ENCODE measurements around the gene SKAP1.
"Not testable (repeated sequence)": the region's sequence is repeated elsewhere in the genome, so short reads cannot be mapped to it uniquely, and the experiment has no call there.

Gene SKAP1

GRCh38 chr17:48311324-48311723 lies 118.7 kb downstream of the SKAP1 start:
- no peak for DNase-seq

GRCh38 chr17:48310748-48311213 lies 119.2 kb downstream of the SKAP1 start:
- peak; percentile 89 for DNase-seq

GRCh38 chr17:48308581-48308980 lies 121.4 kb downstream of the SKAP1 start:
- no peak for DNase-seq

GRCh38 chr17:48307814-48308411 lies 122.1 kb downstream of the SKAP1 start:
- peak; percentile 70 for DNase-seq

- DNase-seq = no peak
Observed at GRCh38 chr17:48307255-48307654, 122.8 kb downstream of the SKAP1 start.

GRCh38 chr17:48301002-48301401 lies 129.0 kb downstream of the SKAP1 start:
- DNase-seq = no peak

- DNase-seq = no peak
Observed at GRCh38 chr17:48299760-48300159, 130.3 kb downstream of the SKAP1 start.

- no peak for DNase-seq
Observed at GRCh38 chr17:48297825-48298224, 132.2 kb downstream of the SKAP1 start.

GRCh38 chr17:48296453-48296852 lies 133.6 kb downstream of the SKAP1 start:
- DNase-seq = no peak

- no peak for DNase-seq
Observed at GRCh38 chr17:48295362-48296288, 134.4 kb downstream of the SKAP1 start.

- DNase-seq = no peak
Observed at GRCh38 chr17:48294806-48295361, 135.1 kb downstream of the SKAP1 start.

- no peak for DNase-seq
Observed at GRCh38 chr17:48294020-48294805, 135.8 kb downstream of the SKAP1 start.

- DNase-seq = no peak
Observed at GRCh38 chr17:48293319-48294019, 136.5 kb downstream of the SKAP1 start.

GRCh38 chr17:48290378-48290777 lies 139.6 kb downstream of the SKAP1 start:
- no peak for DNase-seq

GRCh38 chr17:48286917-48287316 lies 143.1 kb downstream of the SKAP1 start:
- not testable (repeated sequence) for DNase-seq

GRCh38 chr17:48285614-48286013 lies 144.4 kb downstream of the SKAP1 start:
- no peak for DNase-seq

GRCh38 chr17:48283907-48284306 lies 146.1 kb downstream of the SKAP1 start:
- no peak for DNase-seq

GRCh38 chr17:48283411-48283810 lies 146.6 kb downstream of the SKAP1 start:
- DNase-seq = no peak

- DNase-seq = no peak
Observed at GRCh38 chr17:48282303-48282702, 147.7 kb downstream of the SKAP1 start.

GRCh38 chr17:48278760-48279491 lies 151.1 kb downstream of the SKAP1 start:
- no peak for DNase-seq

GRCh38 chr17:48276776-48277175 lies 153.2 kb downstream of the SKAP1 start:
- no peak for DNase-seq

GRCh38 chr17:48270899-48271298 lies 159.1 kb downstream of the SKAP1 start:
- DNase-seq = no peak

Data from NCI-H2107 (cell line).